Nephron (organoid): ENCODE measurements around the gene MRGPRE.

Experiments used
- H3K27ac Mint-ChIP-seq, 3 experiments: 2 replicates each; pipeline ENCODE4 v1.8.0; 2020; ENCODE audit warnings: mixed read lengths in 3 of 3, mild to moderate bottlenecking in 2 of 3, moderate library complexity in 1 of 3
- H3K27me3 Mint-ChIP-seq: 2 replicates; pipeline ENCODE4 v1.8.0; 2021; ENCODE audit warnings: low read depth, mild to moderate bottlenecking, moderate library complexity, mixed read lengths
- H3K36me3 Mint-ChIP-seq: 2 replicates; pipeline ENCODE4 v1.8.0; 2020; ENCODE audit warnings: low read depth, mixed read lengths
- H3K4me1 Mint-ChIP-seq: 2 replicates; pipeline ENCODE4 v1.8.0; 2020; ENCODE audit warnings: mixed read lengths
- H3K4me3 Mint-ChIP-seq, 3 experiments: 2 replicates each; pipeline ENCODE4 v1.8.0; 2020; ENCODE audit warnings: mild to moderate bottlenecking in 3 of 3, mixed read lengths in 3 of 3, moderate library complexity in 2 of 3
- H3K9me3 Mint-ChIP-seq: 2 replicates; pipeline ENCODE4 v1.8.0; 2020; ENCODE audit warnings: mixed read lengths
- TF ChIP-seq, protein P1 (sequence below), 3 experiments: fragments of 200-600 bp; sonication (generic); IDR thresholded peaks; one replicate each; pipeline ENCODE4 v1.5.0; 2021; ENCODE audit warnings: antibody characterized with exemption in 3 of 3; ENCODE audit not compliant: unreplicated experiment in 3 of 3

The MRGPRE gene

GRCh38 chr11:3193373-3194015 is 38.7 kb downstream of the MRGPRE start:
- TF ChIP-seq, protein P1, sequence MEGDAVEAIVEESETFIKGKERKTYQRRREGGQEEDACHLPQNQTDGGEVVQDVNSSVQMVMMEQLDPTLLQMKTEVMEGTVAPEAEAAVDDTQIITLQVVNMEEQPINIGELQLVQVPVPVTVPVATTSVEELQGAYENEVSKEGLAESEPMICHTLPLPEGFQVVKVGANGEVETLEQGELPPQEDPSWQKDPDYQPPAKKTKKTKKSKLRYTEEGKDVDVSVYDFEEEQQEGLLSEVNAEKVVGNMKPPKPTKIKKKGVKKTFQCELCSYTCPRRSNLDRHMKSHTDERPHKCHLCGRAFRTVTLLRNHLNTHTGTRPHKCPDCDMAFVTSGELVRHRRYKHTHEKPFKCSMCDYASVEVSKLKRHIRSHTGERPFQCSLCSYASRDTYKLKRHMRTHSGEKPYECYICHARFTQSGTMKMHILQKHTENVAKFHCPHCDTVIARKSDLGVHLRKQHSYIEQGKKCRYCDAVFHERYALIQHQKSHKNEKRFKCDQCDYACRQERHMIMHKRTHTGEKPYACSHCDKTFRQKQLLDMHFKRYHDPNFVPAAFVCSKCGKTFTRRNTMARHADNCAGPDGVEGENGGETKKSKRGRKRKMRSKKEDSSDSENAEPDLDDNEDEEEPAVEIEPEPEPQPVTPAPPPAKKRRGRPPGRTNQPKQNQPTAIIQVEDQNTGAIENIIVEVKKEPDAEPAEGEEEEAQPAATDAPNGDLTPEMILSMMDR (IDR thresholded peaks at IDR 0.05; ENCODE audit: unreplicated experiment in 3 of 3), result no peak
- Mint-ChIP-seq H3K27ac (no peak overlapping the region), H3K36me3 (no peaks in the 10 kb centered on the region), H3K4me3 (no peak overlapping the region), H3K27me3 (peaks cover 8% of the 10 kb centered on the region), H3K4me1 (no peaks in the 10 kb centered on the region), H3K9me3 (peaks cover 3% of the 10 kb centered on the region)

DNA sequence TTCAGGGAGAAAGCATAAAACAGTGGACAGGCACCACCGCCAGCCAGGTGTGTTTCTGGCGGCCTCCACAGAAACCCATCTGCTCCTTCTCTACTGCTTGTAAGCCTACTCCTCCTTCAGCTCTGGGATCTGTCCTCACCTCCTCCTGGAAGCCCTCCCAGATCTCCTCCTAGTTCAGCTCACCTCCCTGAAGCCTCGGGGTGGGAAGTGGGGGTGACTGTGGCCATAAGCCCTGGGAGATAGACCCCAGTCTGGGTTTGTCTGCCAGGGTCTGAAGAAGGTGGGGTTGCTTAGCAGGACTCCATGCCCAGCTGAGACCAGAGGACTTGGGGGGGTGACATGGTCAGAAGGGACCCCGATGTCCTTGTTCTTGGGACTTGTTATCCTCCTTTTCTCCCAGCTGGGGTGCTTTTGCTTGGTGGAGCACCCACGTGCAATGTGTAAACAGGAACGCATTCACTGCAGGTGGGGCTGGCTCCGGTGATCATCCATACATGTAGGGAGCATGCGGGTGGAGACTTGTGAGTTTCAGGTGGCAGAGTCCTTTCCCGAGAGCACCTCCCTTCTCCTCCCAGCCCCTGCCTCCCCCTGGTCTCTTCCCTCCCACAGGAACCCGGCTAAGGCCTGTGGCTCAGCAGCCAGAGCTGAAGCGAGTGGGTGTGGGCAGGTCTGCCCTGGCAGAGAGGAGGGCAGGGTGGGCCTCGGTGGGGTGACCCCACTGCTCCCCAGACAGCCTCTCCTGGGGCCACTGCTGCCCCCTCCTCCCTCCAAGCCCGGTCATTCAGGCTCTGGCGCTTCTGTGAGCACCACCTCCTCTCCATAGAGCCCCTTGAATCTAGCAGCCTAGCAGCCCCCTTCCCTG is 39.5 kb downstream of the MRGPRE start:
- Mint-ChIP-seq H3K36me3 (no peaks in the 10 kb centered on the region), H3K4me3 (no peak overlapping the region), H3K27ac (no peak overlapping the region), H3K4me1 (no peaks in the 10 kb centered on the region), H3K9me3 (peaks cover 3% of the 10 kb centered on the region), H3K27me3 (peaks cover 12% of the 10 kb centered on the region)
- TF ChIP-seq, protein P1 (IDR thresholded peaks at IDR 0.05; ENCODE audit: unreplicated experiment in 3 of 3), result no peak

DNA sequence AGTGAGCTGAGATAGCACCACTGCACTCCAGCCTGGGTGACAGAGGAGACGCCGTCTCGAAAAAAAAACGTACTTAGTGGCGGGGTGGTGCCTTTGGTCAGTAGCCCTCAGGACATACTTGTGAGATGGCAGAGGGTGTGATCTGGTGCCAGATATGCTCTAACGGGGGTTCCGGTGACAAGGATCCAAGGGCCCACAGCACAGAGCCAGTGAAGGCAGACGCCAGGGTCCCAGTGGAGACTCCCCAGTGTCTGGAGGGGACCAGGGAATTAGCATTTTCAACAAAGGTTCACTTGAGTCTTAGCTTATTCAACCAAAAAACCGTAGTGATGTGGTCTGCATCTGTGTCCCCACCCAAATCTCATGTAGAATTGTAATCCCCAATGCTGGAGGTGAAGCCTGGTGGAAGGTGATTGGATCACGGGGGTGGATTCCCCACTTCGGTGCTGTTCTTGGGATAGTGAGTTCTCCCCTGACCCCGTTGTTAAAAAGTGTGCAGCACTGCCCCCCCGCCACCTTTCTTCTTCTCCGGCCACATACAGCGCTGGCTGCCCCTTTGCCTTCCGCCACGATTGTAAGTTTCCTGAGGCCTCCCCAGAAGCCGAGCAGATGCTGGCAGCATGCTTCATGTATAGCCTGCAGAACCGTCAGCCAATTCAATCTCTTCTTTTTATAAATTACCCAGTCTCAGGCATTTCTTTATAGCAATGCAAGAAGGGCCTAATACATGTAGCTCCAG is 40.5 kb downstream of the MRGPRE start:
- Mint-ChIP-seq H3K4me3 (no peak overlapping the region), H3K27ac (no peak overlapping the region), H3K9me3 (peaks cover 3% of the 10 kb centered on the region), H3K36me3 (no peaks in the 10 kb centered on the region), H3K4me1 (no peaks in the 10 kb centered on the region), H3K27me3 (peaks cover 22% of the 10 kb centered on the region)
- TF ChIP-seq, protein P1 (IDR thresholded peaks at IDR 0.05; ENCODE audit: unreplicated experiment in 3 of 3), result no peak

DNA sequence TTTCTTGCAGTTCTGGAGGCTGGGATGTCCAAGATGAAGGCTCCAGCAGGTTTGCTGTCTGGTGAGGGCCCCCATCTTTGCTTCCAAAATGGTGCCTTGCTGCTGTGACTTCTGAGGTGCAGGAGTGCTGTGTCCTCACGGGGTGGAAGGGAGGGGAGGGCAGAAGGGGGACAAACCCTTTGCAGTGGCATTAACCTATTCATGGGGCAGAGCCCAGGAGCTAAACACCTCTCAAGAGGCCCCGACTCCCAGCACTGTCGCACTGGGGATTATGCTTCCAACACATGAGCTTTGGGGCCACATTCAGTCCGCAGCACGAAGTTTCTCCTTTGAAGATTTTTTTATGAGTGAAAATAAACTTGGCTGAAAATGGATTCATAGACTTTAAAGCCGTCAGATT is 41.6 kb downstream of the MRGPRE start:
- Mint-ChIP-seq H3K4me1 (no peaks in the 10 kb centered on the region), H3K9me3 (peaks cover 3% of the 10 kb centered on the region)

DNA sequence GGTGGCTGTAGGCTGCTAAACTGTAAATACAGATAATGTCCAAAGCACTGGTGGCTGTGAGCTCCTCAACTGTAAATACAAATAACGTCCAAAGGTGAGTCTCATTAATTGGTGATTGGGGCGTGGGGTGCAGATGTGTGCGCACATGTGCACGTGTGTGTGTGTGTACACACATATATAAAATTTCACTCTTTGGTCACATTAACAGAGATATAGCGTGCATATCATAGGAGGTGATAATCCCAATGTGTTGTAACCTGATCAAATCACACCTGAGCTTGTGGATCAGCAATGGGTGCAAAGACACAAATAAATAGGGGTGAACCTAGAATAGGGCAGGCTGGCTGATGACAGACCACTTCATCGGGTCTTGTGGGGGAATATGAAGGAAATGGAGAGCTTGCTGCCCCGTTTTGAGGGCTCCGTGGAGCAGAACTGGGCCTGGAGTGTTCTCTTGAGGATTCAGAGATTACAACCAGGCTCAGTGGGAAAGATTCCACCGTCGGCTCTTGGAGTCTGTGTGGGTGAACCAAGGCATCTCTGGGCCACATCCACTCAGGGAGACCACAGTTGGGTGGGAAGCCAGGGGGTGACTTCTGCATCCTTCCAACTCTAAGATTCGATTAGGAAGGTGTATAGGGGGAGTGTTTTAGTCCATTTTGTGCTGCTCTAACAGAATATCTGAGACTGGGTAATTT is 42.2 kb downstream of the MRGPRE start:
- Mint-ChIP-seq H3K4me1 (no peaks in the 10 kb centered on the region), H3K9me3 (peaks cover 3% of the 10 kb centered on the region), H3K36me3 (no peaks in the 10 kb centered on the region), H3K4me3 (no peak overlapping the region), H3K27ac (no peak overlapping the region), H3K27me3 (peaks cover 20% of the 10 kb centered on the region)
- TF ChIP-seq, protein P1 (IDR thresholded peaks at IDR 0.05; ENCODE audit: unreplicated experiment in 3 of 3), result no peak

More for the DNA sequence above, 41.6 kb downstream of the MRGPRE start:
- TF ChIP-seq, protein P1 (IDR thresholded peaks at IDR 0.05; ENCODE audit: unreplicated experiment in 3 of 3), result no peak
- no peak overlapping the region for H3K27ac Mint-ChIP-seq
- no peak overlapping the region for H3K4me3 Mint-ChIP-seq
- peaks cover 19% of the 10 kb centered on the region for H3K27me3 Mint-ChIP-seq
- no peaks in the 10 kb centered on the region for H3K36me3 Mint-ChIP-seq
